Vagina (tissue), 2 donors: ENCODE results near the gene RILP. TPM values are rescaled to one million over a fixed set of nuclear protein-coding genes. Genes with fewer than 3 reads are reported as not detected.

ENCODE experiments used
- DNase-seq, 2 donors: peaks; one replicate each; pipeline ENCODE4 v3.0.0-alpha.2; 2017; ENCODE audit errors: extremely low spot score in 2 of 2
- H3K27ac ChIP-seq: fragments of 200-600 bp; sonication (generic); one replicate; pipeline ENCODE4 v1.5.1; 2019
- H3K27me3 ChIP-seq: fragments of 200-600 bp; sonication (generic); one replicate; pipeline ENCODE4 v1.5.1; 2019
- H3K36me3 ChIP-seq, 2 donors: fragments of 200-600 bp; sonication (generic); one replicate each; pipeline ENCODE4 v1.5.1; 2017 to 2019
- H3K4me1 ChIP-seq: fragments of 200-600 bp; sonication (generic); one replicate; pipeline ENCODE4 v1.5.1; 2019
- H3K4me3 ChIP-seq, 2 donors: fragments of 200-600 bp; sonication (generic); 1 replicate in 1 of 2; 2 replicates in 1 of 2; pipeline ENCODE4 v1.5.1; 2016 to 2019
- H3K9me3 ChIP-seq: fragments of 200-600 bp; sonication (generic); one replicate; pipeline ENCODE4 v1.5.1; 2019
- CTCF ChIP-seq, 3 experiments: fragments of 450-650 bp in 2 of 3; fragments of 200-600 bp in 1 of 3; sonication (generic) in 1 of 3; IDR thresholded peaks; one replicate each; pipeline ENCODE4 v1.5.1; 2017 to 2019; ENCODE audit warnings: antibody characterized with exemption in 3 of 3, mild to moderate bottlenecking in 2 of 3, moderate library complexity in 2 of 3
- POLR2A ChIP-seq, 2 donors: fragments of 450-650 bp; IDR thresholded peaks; one replicate each; pipeline ENCODE4 v1.6.1; 2017; ENCODE audit warnings: antibody characterized with exemption in 2 of 2, mild to moderate bottlenecking in 2 of 2, moderate library complexity in 2 of 2
- POLR2AphosphoS5 ChIP-seq, 2 donors: sonication (generic); formaldehyde crosslinking; IDR thresholded peaks; one replicate each; pipeline ENCODE4 v1.9.0; 2017; ENCODE audit warnings: antibody characterized with exemption in 2 of 2, mild to moderate bottlenecking in 2 of 2, low read depth in 1 of 2; ENCODE audit not compliant: insufficient read depth in 1 of 2
- intact Hi-C: fragments of 100-400 bp; cut with DNase I; formaldehyde crosslinking; loops from one replicate; pipeline ENCODE4 v1.15.1; 2023
- small RNA-seq: library from RNA; depleted of rRNA; stranded (forward); fragments of <200 nt; gene quantifications from one replicate; pipeline ENCODE3, GENCODE V24; 2016
- total RNA-seq: library from RNA; depleted of rRNA; stranded (reverse); fragments of >200 nt; gene quantifications from one replicate; pipeline ENCODE4 v1.2.3, GENCODE V29; 2016

The RILP gene
- total RNA-seq, 1 donor from 2014 or later, result 7.1 TPM

- no peaks in the 10 kb centered on the region for H3K36me3 ChIP-seq
- no peak overlapping the region for H3K27ac ChIP-seq
- H3K27me3 ChIP-seq, result no peaks in the 10 kb centered on the region
- no peaks in the 10 kb centered on the region for H3K9me3 ChIP-seq
- no peak for TF ChIP-seq CTCF (IDR thresholded peaks at IDR 0.05)
- no peak for TF ChIP-seq POLR2A (IDR thresholded peaks at IDR 0.05)
- no peak for TF ChIP-seq POLR2AphosphoS5 (IDR thresholded peaks at IDR 0.05; ENCODE audit: insufficient read depth in 1 of 2, low read depth in 1 of 2)
- H3K4me3 ChIP-seq, result no peak overlapping the region
- H3K4me1 ChIP-seq, result no peaks in the 10 kb centered on the region
- DNase-seq, result no peak
- intact Hi-C loops, result no loop called here
Measured at GRCh38 chr17:1601571-1601970, 48.1 kb downstream of the RILP start.

GRCh38 chr17:1598399-1599095 is 51.1 kb downstream of the RILP start:
- Histone ChIP-seq H3K27me3 (no peaks in the 10 kb centered on the region), H3K9me3 (no peaks in the 10 kb centered on the region), H3K27ac (no peak overlapping the region), H3K4me3 (no peak overlapping the region), H3K36me3 (no peaks in the 10 kb centered on the region), H3K4me1 (no peaks in the 10 kb centered on the region)
- intact Hi-C loops, result no loop called here
- DNase-seq, result no peak
- TF ChIP-seq POLR2A (IDR thresholded peaks at IDR 0.05), result no peak
- TF ChIP-seq POLR2AphosphoS5 (IDR thresholded peaks at IDR 0.05; ENCODE audit: insufficient read depth in 1 of 2, low read depth in 1 of 2), result no peak
- TF ChIP-seq CTCF (IDR thresholded peaks at IDR 0.05), result no peak

GRCh38 chr17:1597861-1598342 is 51.8 kb downstream of the RILP start:
- Histone ChIP-seq H3K4me3 (no peak overlapping the region), H3K9me3 (no peaks in the 10 kb centered on the region), H3K27me3 (no peaks in the 10 kb centered on the region), H3K36me3 (no peaks in the 10 kb centered on the region), H3K27ac (no peak overlapping the region), H3K4me1 (no peaks in the 10 kb centered on the region)
- DNase-seq, result no peak
- TF ChIP-seq POLR2A (IDR thresholded peaks at IDR 0.05) (no peak), CTCF (IDR thresholded peaks at IDR 0.05) (no peak), POLR2AphosphoS5 (IDR thresholded peaks at IDR 0.05; ENCODE audit: insufficient read depth in 1 of 2, low read depth in 1 of 2) (no peak)
- intact Hi-C loops, result no loop called here

Small RNAs within 50 kb of the gene (small RNA-seq; reads per million reads assigned to genes)
- not detected for gene RN7SL105P

Other genes with a start within 250 kb of the RILP start
- 487 TPM for gene YWHAE, start 249.6 kb downstream of the RILP start, total RNA-seq
- gene CRK, start 193.6 kb downstream of the RILP start, total RNA-seq, result 57.5 TPM
- 118 TPM for gene MYO1C, start 157.2 kb downstream of the RILP start, total RNA-seq
- gene INPP5K, start 133.3 kb downstream of the RILP start, total RNA-seq, result 96.0 TPM
- 46.4 TPM for gene PITPNA, start 87.1 kb downstream of the RILP start, total RNA-seq
- 5.2 TPM for gene SLC43A2, start 21.0 kb downstream of the RILP start, total RNA-seq
- 26.3 TPM for gene SCARF1, start 4.1 kb downstream of the RILP start, total RNA-seq
- gene PRPF8, start 35.0 kb upstream of the RILP start, total RNA-seq, result 247 TPM
- gene TLCD2, start 60.5 kb upstream of the RILP start, total RNA-seq, result 10.8 TPM
- gene WDR81, start 74.8 kb upstream of the RILP start, total RNA-seq, result 57.2 TPM
- gene SERPINF2, start 93.0 kb upstream of the RILP start, total RNA-seq, result 23.8 TPM
- gene SERPINF1, start 112.2 kb upstream of the RILP start, total RNA-seq, result 1,040 TPM
- 16.7 TPM for gene SMYD4, start 180.0 kb upstream of the RILP start, total RNA-seq
- 30.9 TPM for gene RPA1, start 180.1 kb upstream of the RILP start, total RNA-seq